Ascending aorta (tissue), 2 donors: ENCODE data around the gene SV2C. TPM values are rescaled to one million over a fixed set of nuclear protein-coding genes. Genes with fewer than 3 reads are reported as not detected.

ENCODE experiments used
- DNase-seq, 2 donors: peaks; one replicate each; pipeline ENCODE4 v3.0.0-alpha.2; 2019; ENCODE audit warnings: low spot score in 2 of 2
- H3K27ac ChIP-seq, 2 donors: fragments of 200-600 bp; sonication (generic); one replicate each; pipeline ENCODE4 v1.5.1; 2016 to 2017; ENCODE audit warnings: mild to moderate bottlenecking in 1 of 2
- H3K27me3 ChIP-seq: fragments of 200-600 bp; sonication (generic); one replicate; pipeline ENCODE4 v1.5.1; 2017
- H3K36me3 ChIP-seq, 2 donors: fragments of 200-600 bp; sonication (generic); one replicate each; pipeline ENCODE4 v1.5.1; 2016
- H3K4me1 ChIP-seq, 2 donors: fragments of 200-600 bp; sonication (generic); one replicate each; pipeline ENCODE4 v1.5.1; 2016 to 2017; ENCODE audit warnings: mild to moderate bottlenecking in 1 of 2
- H3K4me3 ChIP-seq, 2 donors: fragments of 200-600 bp; sonication (generic); one replicate each; pipeline ENCODE4 v1.5.1; 2016 to 2017; ENCODE audit warnings: mild to moderate bottlenecking in 1 of 2
- H3K9me3 ChIP-seq, 2 donors: fragments of 200-600 bp; sonication (generic); one replicate each; pipeline ENCODE4 v1.5.1; 2016
- intact Hi-C: fragments of 100-400 bp; cut with DNase I; formaldehyde crosslinking; loops from one replicate; pipeline ENCODE4 v1.15.1; 2023
- total RNA-seq: library from RNA; depleted of rRNA; stranded (reverse); fragments of >200 nt; gene quantifications from one replicate; pipeline ENCODE4 v1.1.0, GENCODE V29; 2016
- TF ChIP-seq, protein P1 (sequence below), 3 experiments: fragments of 200-600 bp in 2 of 3; fragments of 450-650 bp in 1 of 3; sonication (generic) in 2 of 3; IDR thresholded peaks; one replicate each; pipeline ENCODE4 v1.5.1; 2016 to 2019; ENCODE audit warnings: antibody characterized with exemption in 3 of 3, mild to moderate bottlenecking in 1 of 3, moderate library complexity in 1 of 3

Gene SV2C
- total RNA-seq, 1 donor from 2014 or later = not detected

DNA sequence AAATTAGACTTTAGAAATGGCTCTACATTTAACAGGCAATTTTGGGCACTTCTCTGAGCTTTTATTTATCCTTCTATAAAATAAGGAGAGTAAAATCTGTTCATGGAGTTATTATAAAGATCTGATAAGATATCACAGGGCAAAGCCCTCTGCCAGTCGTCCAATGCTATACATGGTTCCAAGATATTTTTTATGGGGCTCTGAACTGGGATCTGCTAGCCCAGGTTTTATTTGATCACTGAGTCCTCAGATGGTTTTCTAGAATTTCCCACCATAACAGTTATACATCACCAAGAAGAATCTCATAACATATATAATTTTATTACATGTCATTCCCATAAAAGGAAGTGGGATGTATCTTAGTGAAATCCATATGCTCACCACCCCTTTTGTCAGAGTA lies 296.7 kb downstream of the SV2C start:
- TF ChIP-seq, protein P1, sequence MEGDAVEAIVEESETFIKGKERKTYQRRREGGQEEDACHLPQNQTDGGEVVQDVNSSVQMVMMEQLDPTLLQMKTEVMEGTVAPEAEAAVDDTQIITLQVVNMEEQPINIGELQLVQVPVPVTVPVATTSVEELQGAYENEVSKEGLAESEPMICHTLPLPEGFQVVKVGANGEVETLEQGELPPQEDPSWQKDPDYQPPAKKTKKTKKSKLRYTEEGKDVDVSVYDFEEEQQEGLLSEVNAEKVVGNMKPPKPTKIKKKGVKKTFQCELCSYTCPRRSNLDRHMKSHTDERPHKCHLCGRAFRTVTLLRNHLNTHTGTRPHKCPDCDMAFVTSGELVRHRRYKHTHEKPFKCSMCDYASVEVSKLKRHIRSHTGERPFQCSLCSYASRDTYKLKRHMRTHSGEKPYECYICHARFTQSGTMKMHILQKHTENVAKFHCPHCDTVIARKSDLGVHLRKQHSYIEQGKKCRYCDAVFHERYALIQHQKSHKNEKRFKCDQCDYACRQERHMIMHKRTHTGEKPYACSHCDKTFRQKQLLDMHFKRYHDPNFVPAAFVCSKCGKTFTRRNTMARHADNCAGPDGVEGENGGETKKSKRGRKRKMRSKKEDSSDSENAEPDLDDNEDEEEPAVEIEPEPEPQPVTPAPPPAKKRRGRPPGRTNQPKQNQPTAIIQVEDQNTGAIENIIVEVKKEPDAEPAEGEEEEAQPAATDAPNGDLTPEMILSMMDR (IDR thresholded peaks at IDR 0.05) = no peak
- Histone ChIP-seq H3K27ac (no peak overlapping the region), H3K36me3 (no peaks in the 10 kb centered on the region), H3K4me3 (no peak overlapping the region), H3K4me1 (no peaks in the 10 kb centered on the region), H3K9me3 (no peaks in the 10 kb centered on the region), H3K27me3 (no peaks in the 10 kb centered on the region)
- intact Hi-C loops = no loop called here
- no peak for DNase-seq

DNA sequence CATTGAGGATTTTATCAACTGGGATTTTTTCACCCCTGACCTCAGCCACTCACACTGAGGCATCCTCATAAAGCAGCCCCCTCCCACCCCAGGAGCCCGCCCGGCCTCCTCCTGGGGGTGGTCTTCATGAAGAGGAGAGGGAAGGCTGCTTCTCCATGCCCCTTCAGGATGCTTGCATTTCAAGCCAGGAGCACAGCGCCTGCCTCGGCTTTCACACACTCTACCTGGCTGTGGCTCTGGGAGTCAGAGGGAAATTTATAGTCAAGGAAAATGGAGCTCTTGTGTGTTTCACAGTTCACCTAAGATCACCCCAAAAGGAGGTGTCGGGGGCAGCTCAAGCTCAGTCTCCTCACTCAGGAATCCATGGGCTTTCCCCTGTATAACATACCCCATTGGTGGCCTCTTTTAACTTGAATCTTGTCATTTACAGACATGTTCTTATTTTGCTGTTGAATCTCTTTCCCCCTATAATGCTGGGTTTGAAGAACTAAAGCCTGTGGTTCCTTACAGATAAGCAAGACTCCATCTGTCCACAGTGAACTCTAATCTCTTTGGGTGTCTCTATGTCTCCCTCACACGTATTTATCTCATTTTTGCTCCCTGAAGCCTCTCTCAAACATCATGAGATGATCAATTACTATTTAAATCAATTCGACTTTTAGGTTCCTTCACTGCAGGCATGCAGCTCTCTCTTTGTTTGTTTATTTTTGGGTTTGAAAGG lies 297.3 kb downstream of the SV2C start:
- TF ChIP-seq, protein P1 (IDR thresholded peaks at IDR 0.05) = no peak

DNA sequence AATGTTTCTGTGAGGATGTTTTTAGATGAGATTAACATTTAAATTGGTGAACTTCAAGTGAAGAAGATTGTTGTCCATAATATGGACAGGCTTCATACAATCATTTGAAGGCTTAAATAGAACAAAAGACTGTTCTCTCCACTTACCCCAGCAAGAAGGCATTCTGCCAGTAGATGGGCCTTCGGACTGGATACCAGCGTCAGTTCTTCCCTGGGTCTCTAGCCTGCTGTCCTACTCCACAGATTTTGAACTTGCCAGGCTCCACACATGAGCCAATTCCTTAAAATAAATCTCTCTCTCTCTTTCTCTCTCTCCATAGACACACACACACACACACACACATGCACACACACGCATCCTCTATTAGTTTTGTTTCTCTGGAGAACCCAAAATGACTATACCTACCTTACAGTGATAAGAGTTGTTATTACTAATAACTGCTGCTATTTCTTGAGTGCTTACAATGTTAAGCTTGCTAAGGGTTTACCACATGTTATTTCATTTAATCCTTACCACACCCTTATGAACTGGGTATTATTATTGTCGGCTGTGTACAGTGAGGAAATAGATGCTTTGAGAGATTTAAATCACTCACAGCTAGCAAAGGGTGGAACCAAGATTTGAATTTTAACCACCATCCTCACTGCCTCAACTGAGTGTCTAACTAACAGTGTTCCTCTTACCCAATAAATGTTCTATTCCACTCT lies 300.1 kb downstream of the SV2C start:
- TF ChIP-seq, protein P1 (IDR thresholded peaks at IDR 0.05) = no peak
- intact Hi-C loops = no loop called here
- no peak overlapping the region for H3K27ac ChIP-seq
- no peaks in the 10 kb centered on the region for H3K27me3 ChIP-seq
- no peaks in the 10 kb centered on the region for H3K36me3 ChIP-seq
- H3K9me3 ChIP-seq = no peaks in the 10 kb centered on the region
- H3K4me1 ChIP-seq = no peaks in the 10 kb centered on the region
- DNase-seq = no peak
- H3K4me3 ChIP-seq = no peak overlapping the region

More for the DNA sequence above, 297.3 kb downstream of the SV2C start:
- no peak for DNase-seq
- H3K4me1 ChIP-seq = no peaks in the 10 kb centered on the region
- no peaks in the 10 kb centered on the region for H3K36me3 ChIP-seq
- H3K27ac ChIP-seq = no peak overlapping the region
- no peak overlapping the region for H3K4me3 ChIP-seq
- H3K9me3 ChIP-seq = no peaks in the 10 kb centered on the region
- no peaks in the 10 kb centered on the region for H3K27me3 ChIP-seq
- intact Hi-C loops = no loop called here

DNA sequence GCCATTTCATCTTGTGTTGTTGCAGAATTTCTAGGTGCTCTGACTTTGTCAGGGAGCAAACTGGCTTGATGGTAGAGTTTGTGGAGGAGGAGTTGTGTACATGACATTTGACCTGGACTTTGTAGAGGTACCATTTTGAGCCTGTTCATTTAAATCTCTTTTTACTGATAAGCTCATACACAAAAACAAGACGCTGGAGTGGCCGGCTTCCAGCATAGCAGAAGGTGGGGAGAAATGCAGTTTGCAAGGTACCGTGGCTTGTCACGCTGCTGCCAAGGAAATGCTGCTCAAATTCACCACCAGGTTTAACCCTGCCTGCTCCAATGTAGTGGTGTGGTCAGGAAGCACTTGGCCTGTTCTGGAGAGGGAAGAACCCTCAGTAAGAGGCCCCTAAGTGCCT lies 301.0 kb downstream of the SV2C start:
- Histone ChIP-seq H3K27ac (no peak overlapping the region), H3K9me3 (no peaks in the 10 kb centered on the region), H3K4me1 (no peaks in the 10 kb centered on the region), H3K36me3 (no peaks in the 10 kb centered on the region), H3K4me3 (no peak overlapping the region), H3K27me3 (no peaks in the 10 kb centered on the region)
- no peak for DNase-seq
- TF ChIP-seq, protein P1 (IDR thresholded peaks at IDR 0.05) = no peak
- intact Hi-C loops = no loop called here

DNA sequence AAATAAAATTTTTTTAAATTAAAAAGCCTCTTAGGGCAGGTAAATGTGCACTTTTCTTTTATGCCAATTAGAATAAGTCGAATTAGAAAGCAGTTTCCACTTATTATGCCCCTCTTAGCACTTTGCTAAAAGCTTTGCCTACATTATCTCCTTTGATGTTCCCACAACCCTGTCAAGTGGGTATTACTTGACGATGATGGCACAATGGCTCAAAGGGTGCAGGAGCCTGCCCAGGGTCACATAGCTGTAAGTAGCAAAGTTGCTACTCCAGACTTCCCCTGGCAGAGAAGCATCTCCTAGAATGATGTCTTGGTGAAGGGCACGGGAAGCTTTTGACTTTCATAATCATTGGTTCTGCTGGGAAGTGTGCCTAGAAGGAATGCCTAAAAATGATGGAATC lies 301.5 kb downstream of the SV2C start:
- TF ChIP-seq, protein P1 (IDR thresholded peaks at IDR 0.05) = no peak
- intact Hi-C loops = no loop called here
- no peak overlapping the region for H3K27ac ChIP-seq
- no peaks in the 10 kb centered on the region for H3K4me1 ChIP-seq
- H3K36me3 ChIP-seq = no peaks in the 10 kb centered on the region
- no peaks in the 10 kb centered on the region for H3K27me3 ChIP-seq
- H3K9me3 ChIP-seq = no peaks in the 10 kb centered on the region
- no peak overlapping the region for H3K4me3 ChIP-seq
- DNase-seq = no peak
